Measurements from ENCODE around the gene EHBP1.
"Not testable (repeated sequence)": the region's sequence is repeated elsewhere in the genome, so short reads cannot be mapped to it uniquely, and the experiment has no call there.

EHBP1 gene

DNA sequence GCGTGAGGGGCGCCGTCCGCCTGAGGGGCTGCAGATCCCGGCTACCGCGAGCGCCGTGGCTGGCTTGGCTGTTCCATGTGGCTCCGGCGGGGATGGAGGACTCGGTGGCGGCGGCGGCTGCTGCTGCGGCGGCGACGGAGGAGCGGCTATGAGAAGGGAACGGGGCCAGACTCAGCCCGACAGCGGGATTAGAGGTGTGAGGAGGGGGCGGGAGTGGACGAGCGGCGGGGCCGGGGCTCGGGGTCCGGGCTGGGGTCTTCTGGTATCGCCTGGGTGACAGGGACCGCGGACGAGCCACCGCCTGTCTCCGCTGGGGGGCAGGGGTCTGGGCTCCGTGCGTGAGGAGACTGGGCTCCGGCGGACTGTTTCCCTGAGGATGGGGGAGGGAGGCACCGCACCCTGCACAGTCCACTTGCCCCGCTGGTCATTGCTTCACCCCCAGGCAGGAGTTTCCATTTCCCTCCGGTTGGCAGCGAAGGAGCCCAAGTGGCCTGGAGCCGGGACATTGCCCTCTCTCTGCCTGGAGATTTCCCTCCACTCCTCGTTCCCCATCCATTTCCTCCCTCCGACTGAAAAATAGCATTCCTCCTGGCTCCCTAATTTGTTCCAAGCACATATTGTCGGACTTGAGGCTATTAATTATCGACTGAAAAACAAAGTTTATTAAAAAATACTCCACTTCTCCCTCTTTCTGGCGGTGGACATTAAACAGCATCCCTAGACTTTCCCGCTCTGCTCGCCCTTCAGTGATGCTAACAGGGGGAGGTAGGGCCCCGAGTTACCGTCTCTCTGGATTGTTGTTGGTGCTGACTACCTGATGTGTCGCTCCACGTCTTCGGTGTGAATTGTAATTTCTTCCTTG lies 577 bp downstream of the EHBP1 start:
- DNase-seq, result peak; percentile 50

DNA sequence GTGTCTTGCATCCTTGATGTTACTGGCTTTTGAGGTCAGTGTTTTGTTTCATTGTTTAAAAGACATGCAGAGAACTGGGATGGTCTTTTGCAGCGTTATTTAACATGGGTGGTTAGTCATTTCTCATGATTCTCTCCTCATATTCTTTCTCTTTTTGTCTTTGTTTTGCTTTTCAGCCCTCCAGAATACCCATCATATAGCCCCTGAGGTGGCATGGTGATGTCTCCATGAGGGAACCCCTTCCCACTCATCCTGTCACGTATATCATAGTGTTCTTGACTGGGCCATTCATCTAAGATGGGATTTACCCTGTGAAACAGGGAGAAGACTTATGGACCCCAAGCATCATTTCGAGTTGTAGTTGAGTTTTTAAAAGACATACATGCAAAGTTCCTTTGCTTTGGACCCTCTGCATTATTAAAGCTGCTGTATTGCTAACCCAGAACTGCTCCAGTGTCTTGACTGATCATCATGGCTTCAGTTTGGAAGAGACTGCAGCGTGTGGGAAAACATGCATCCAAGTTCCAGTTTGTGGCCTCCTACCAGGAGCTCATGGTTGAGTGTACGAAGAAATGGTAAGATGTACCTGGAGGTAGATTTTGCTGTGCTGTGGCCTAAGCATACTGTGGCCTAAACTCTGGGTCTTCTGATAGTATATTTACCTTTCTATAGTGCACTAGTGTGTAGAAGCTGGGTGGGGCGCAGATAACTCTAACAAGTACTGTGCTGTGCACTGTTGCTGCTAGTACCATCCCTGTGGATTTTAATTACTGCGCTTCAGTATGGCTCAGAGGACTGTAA lies 1.4 kb downstream of the EHBP1 start:
- no peak for DNase-seq

GRCh38 chr2:62708751-62709150 lies 3.2 kb downstream of the EHBP1 start:
- DNase-seq, result no peak

DNA sequence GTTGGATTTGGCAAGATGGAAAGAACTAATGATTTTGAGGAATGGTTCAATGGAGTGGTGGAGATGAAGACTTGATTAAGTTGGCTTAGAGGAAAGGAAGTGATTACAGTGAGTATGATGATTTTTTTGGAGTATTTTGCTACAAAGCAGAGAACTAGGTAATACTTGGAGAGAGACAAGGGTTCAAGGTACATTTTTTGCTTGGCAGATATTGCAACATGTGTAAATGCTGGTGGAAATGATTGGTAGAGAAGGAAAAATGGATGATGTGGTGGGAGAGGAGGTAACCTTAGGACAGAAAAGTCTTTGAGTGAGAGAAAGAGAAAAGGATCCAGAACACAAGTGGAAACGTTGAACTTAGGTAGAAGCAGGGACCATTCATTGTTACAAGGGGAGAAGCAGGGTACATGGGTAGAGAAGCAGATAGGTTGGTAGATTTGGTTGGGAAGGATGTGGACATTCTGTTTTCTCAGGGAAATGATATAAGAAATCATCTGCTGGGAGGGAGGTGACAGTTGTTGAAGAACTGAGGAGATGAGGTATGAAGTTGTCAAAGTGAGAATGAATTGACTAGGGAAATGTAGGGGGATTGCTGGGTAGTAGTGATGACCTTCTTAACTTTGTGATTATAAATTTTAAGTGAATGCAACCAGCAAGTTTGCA lies 6.5 kb downstream of the EHBP1 start:
- DNase-seq, result no peak

- not testable (repeated sequence) for DNase-seq
Observed at GRCh38 chr2:62713196-62713595, 7.7 kb downstream of the EHBP1 start.

- no peak for DNase-seq
Observed at GRCh38 chr2:62713837-62714236, 8.3 kb downstream of the EHBP1 start.

DNA sequence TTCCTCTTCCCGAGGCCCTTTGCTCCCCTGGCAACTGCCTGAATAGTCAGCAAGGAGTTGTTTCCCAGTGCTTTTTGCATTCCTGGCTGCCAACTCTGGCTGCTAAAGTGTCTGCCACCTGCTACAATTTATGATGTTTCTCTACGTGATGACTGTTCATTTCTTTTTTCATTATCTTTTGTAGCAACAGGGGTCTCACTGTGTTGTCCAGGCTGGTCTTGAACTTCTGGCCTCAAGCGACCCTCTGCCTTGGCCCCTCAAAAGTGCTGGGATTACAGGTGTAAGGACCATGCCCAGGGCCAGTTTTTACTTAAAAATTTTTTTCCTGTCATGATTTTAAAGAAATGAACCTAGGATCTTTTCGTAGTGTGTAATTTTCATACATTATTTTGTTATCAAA lies 11.3 kb downstream of the EHBP1 start:
- DNase-seq, result no peak

GRCh38 chr2:62717503-62718081 lies 12.1 kb downstream of the EHBP1 start:
- no peak for DNase-seq

DNA sequence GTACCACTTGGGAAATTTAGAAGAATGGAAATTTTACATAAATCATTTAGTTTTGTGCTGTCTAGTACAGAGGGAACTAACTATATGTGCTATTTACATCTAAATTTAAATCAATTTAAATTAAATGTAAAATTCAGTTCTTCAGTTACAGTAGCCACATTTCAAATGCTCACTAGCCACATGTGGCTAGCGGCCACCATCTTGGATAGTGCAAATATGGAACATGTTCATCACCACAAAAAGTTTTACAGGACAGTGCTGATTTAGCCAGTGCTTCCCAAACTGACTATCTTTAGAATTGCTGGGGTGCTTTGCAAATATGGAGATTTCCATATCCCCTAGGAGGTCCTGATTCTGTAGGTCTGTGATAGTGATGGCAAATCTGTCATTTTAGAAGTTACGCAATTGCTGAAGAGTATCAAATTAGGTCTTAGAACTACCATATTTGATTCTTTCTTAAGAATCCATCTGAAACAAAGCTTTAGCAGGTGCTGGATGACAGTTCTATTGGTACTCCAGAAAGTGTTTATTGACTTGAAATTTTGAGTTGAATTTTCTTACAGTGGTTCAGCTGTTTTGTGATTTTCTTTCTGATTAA lies 12.8 kb downstream of the EHBP1 start:
- no peak for DNase-seq

- no peak for DNase-seq
Observed at GRCh38 chr2:62719757-62720156, 14.2 kb downstream of the EHBP1 start.

DNA sequence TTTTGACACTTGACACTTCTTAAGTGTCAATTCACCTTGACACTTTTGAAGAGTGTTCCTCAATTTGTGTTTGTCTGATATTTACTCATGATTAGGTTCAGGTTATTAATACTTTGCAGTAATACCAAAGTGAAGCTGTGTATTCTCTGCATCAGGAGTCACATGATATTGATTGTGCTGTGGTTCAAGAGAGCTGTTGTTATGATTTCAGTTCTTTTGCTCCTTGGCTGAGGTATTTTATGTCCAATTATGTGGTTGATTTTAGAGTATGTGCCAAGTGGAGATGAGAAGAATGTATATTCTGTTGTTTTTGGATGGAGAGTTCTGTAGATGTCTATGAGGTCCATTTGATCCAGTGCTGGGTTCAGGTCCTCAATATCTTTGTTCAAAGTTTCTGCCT lies 17.2 kb downstream of the EHBP1 start:
- DNase-seq, result no peak

DNA sequence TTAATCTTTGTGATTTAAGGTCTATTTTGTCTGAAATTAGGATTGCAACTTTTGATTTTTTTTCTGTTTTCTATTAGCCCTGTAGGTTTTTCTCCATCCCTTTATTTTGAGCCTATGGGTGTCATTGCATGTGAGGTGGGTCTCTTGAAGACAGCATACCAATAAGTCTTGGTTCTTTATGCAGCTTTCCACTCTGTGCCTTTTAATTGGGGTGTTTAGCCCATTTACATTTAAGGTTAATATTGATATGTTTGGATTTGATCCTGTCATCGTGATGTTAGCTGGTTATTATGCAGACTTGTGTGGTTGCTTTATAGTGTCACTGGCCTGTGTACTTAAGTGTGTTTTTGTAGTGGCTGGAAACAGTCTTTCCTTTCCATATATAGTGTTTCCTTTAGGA lies 17.7 kb downstream of the EHBP1 start:
- DNase-seq, result no peak

DNA sequence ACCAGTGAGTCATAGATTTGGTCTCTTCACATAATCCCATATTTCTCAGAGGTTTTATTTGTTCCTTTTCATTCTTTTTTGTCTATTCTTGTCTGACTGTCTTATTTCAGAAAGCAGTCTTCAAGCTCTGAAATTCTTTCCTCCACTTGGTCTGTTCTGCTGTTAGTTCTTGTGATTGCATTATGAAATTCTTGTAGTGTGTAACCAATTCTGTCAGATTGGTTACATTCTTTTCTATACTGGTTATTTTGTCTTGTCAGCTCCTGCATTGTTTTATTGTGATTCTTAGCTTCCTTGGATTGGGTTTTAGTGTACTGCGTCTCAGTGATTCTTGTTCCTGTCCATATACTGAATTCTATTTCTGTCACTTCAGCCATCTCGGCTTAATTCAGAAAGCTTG lies 18.6 kb downstream of the EHBP1 start:
- DNase-seq, result no peak

GRCh38 chr2:62724886-62725711 lies 19.6 kb downstream of the EHBP1 start:
- no peak for DNase-seq

DNA sequence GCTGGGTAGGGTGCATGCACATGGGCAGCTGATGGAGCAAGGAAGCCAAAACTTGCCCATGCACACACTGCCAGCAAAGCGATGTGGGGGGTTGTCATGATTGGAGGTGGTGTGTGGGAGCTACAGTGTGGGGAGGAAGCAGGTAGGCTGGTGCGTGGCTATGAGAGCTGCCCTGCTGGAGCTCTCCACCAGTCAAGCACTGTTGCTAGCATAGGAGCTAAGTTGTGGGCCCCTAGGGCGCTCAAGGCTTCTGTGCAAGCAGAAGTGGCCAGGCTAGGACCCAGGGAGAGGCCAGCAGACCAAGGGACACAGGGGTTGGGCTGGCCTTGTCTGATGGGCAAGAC lies 20.2 kb downstream of the EHBP1 start:
- DNase-seq, result no peak

GRCh38 chr2:62727259-62727867 lies 21.9 kb downstream of the EHBP1 start:
- no peak for DNase-seq

- no peak for DNase-seq
Observed at GRCh38 chr2:62727876-62728566, 22.5 kb downstream of the EHBP1 start.

DNA sequence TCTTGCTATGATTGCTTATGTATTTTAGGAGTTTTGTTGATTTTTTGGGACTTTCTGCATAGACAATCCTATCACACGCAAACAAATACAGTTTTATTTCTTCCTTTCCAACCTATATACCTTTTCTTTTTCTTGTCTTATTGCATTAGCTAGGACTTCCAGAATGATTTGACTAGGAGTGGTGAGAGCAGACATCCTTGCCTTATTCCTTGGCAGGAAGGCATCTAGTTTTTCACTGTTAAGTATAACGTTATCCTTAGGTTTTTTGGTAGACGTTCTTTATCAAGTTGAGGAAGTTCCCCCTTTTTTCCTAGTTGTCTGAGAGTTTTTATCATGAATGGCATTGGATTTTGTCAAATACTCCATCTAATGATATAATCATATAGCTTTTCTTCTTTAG lies 25.8 kb downstream of the EHBP1 start:
- no peak for DNase-seq

DNA sequence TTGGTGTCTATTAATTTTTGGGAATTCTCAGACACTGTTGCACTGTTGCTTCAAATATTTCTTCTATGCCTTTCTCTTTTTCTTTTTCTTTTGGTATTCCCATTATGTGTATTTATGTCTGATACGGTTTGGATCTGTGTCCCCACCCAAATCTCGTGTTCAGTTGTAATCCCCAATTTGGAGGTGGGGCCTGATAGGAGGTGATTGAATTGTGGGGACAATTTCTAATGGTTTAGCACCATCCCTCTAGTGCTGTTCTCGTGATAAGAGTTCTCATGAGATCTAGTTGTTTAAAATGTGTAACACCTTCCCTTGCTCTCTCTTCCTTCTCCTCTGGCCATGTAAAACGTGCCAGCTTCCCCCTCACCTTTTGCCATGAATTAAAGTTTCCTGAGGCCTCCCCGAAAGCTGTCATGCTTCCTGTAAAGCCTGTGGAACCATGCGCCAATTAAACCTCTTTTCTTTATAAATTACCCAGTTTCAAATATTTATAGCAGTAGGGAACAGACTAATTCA lies 26.8 kb downstream of the EHBP1 start:
- no peak for DNase-seq

DNA sequence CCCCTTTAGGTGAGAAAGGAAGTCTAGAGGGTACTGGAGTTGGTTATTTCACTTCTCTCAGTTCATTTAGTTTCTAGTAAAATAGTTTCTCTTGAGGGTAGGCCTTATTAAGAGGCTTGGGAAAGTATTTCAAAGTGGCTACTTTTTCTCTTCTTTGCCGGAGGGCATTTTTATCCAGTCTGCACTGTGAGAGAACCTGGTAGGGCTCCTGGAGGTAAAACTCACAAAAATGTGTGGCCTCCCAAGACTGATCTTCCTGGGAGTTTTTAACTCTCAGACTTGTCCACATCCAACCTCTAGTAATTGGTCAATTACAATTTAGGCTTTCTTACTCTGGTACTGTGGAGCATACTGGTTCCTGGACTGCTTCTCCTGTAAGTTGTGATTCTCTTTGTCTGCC lies 28.0 kb downstream of the EHBP1 start:
- no peak for DNase-seq
